NT2/D1 (cell line): ENCODE measurements around the gene TCF4.

ENCODE experiments used
- DNase-seq: peaks from one replicate; pipeline ENCODE4 v3.0.0-alpha.2; 2011; ENCODE audit warnings: low read depth, low spot score
- H3K27me3 ChIP-seq: 2 replicates; pipeline ENCODE4 v1.6.0; 2011; ENCODE audit warnings: mild to moderate bottlenecking; ENCODE audit not compliant: insufficient read length, insufficient read depth
- H3K36me3 ChIP-seq: 2 replicates; pipeline ENCODE4 v1.6.1; 2011; ENCODE audit warnings: mild to moderate bottlenecking, low read length, mixed read lengths; ENCODE audit not compliant: insufficient read depth, insufficient read length
- H3K4me1 ChIP-seq: 2 replicates; pipeline ENCODE4 v1.5.1; 2011; ENCODE audit not compliant: insufficient read depth, insufficient read length
- H3K4me3 ChIP-seq: 2 replicates; pipeline ENCODE4 v1.5.1; 2011; ENCODE audit warnings: low read depth; ENCODE audit not compliant: insufficient read length
- H3K9ac ChIP-seq: 2 replicates; pipeline ENCODE4 v1.6.0; 2011; ENCODE audit warnings: low read depth; ENCODE audit not compliant: insufficient read length
- H3K9me3 ChIP-seq: 2 replicates; pipeline ENCODE4 v1.5.1; 2011; ENCODE audit warnings: mild to moderate bottlenecking, low read length; ENCODE audit not compliant: insufficient read depth
- SUZ12 ChIP-seq: IDR thresholded peaks from 2 replicates; pipeline ENCODE4 v1.6.1; 2011; ENCODE audit not compliant: insufficient read length, insufficient read depth; ENCODE audit errors: extremely low read depth
- YY1 ChIP-seq: IDR thresholded peaks from 2 replicates; pipeline ENCODE4 v1.6.1; 2011; ENCODE audit not compliant: insufficient read length, insufficient read depth
- ZNF274 ChIP-seq: IDR thresholded peaks from 2 replicates; pipeline ENCODE4 v1.6.1; 2011; ENCODE audit warnings: mild to moderate bottlenecking, low read depth, low read length

TCF4 gene

DNA sequence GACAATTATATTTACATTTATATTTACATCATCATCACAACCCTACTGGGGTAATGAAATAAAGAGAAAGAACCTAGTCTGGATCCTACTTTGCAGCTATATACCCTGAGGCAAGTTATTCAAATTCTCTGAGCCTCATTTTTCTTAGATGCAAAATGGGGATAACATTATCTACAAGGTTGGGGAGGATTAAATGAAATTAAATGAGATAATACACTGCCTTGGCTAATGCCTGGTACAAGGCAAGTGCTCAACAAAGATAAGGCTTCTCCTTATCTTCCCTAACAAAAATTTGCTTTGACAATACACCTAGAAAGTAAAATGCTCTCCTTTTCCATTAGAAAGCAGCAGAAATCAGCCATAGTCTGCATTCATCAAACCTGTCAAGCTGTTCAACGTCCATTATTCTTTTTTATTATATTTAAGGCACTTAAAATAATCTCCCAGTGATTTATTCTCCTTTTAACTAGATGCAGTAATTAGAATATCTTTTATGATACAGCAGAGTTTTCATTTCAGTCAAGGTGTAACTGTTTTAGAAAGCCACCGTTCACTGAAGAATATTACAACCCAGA, 44.8 kb downstream of the TCF4 start:
- TF ChIP-seq ZNF274 (no peak), SUZ12 (no peak), YY1 (no peak)
- Histone ChIP-seq H3K36me3 (no peaks in the 10 kb centered on the region), H3K9ac (no peak overlapping the region), H3K4me3 (no peak overlapping the region), H3K27me3 (no peaks in the 10 kb centered on the region), H3K9me3 (no peaks in the 10 kb centered on the region), H3K4me1 (no peaks in the 10 kb centered on the region)
- no peak for DNase-seq

DNA sequence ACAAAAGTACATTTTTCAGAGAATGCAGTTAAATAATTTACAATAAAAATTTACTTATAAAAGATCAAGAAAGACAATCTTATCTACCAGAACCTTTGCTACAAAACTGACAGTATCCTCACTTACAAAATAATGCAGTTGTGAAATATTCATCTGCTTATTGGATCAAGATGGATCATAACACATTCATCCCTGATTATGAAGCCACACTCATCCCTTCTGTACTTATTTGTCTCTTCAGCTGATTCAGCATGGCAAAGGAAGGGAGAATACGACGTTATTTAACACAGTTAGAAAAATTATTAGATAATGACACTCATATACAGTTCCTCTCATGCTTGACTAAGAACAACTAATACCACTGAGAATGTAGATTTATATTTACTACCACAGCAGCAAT, 46.4 kb downstream of the TCF4 start:
- Histone ChIP-seq H3K4me1 (no peaks in the 10 kb centered on the region), H3K4me3 (no peak overlapping the region), H3K36me3 (no peaks in the 10 kb centered on the region), H3K9me3 (no peaks in the 10 kb centered on the region), H3K9ac (no peak overlapping the region), H3K27me3 (no peaks in the 10 kb centered on the region)
- DNase-seq, result no peak
- TF ChIP-seq YY1 (no peak), ZNF274 (no peak), SUZ12 (no peak)

DNA sequence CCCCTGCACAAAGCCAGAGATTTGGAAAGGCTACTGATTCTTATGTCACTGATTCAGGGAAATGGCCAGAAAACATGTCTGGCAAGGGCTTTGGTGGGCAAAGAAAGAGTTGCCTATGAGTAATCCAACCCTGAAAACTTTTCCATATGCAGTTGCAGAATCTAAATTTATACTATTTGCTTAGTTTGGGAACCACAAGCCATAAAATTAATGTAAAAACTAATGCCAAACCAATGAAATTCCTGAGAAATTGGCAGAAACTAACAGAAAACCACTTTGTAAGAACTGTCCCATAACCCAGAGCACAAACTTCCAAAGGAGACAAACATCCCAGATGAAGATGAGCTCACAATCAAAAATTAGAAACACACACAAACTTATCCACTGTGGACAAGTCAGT, 48.8 kb downstream of the TCF4 start:
- Histone ChIP-seq H3K9ac (no peak overlapping the region), H3K9me3 (no peaks in the 10 kb centered on the region), H3K4me1 (no peaks in the 10 kb centered on the region), H3K4me3 (no peak overlapping the region), H3K36me3 (no peaks in the 10 kb centered on the region), H3K27me3 (no peaks in the 10 kb centered on the region)
- no peak for DNase-seq
- TF ChIP-seq YY1 (no peak), ZNF274 (no peak)

DNA sequence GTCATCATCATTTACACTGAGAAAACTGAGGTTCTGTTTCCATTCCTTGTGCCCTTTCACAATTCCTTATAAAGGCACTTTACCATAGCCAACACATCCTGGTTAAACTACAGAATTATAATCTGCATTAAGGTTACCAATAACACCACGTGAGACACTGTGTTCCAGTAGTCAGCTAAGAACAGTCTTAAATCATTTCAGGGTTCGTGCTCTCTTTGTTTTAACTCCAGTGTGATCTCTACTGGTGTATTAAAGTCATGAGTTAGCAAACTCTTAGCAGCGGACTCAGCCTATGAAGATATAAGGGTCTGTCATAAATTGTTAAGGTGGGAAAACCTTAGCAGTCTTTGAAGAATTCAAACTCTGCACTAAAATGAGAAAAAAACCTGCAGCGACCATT, 53.0 kb downstream of the TCF4 start:
- no peaks in the 10 kb centered on the region for H3K9me3 ChIP-seq
- no peaks in the 10 kb centered on the region for H3K36me3 ChIP-seq
- H3K9ac ChIP-seq, result no peak overlapping the region
- no peaks in the 10 kb centered on the region for H3K27me3 ChIP-seq
- no peaks in the 10 kb centered on the region for H3K4me1 ChIP-seq
- DNase-seq, result no peak
- no peak overlapping the region for H3K4me3 ChIP-seq
- no peak for TF ChIP-seq YY1

DNA sequence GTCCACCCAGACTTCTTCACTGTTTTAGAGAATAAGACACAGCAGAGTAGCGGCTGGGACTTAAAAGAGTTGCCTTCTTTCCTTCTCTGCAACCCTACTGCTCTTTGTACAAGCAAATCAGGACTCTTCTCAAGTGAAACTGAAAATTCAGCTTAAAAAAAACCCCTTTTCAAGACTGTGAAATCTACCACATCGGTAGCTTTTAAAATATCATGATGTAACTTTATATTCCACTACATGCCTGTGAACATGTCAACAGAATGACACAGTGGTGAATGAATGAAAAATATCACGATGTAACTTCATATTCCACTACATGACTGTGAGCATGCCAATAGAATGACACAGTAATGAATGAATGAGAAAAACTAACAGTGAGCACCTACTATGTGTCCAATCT, 53.4 kb downstream of the TCF4 start:
- no peaks in the 10 kb centered on the region for H3K27me3 ChIP-seq
- no peak for TF ChIP-seq SUZ12
- no peak for TF ChIP-seq ZNF274
- no peak for TF ChIP-seq YY1

DNA sequence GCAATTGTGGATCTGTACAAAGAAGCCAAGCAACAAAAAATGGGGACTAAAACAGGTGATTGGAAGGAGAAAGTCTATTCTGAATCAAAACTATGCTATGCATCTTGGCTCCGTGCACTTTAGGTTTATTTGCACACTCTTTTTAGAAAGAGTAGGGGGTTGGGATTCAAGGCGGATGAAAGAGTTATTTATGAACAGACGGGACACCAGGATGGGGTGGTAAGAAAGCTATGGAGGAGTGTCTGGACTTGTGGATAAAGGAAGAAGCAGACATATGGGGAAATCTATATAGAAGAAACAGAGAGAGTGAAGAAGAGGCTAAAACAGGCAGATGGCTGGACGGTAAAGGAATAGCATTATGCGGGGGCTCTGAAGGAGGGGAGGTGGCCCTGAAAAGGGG, 57.8 kb downstream of the TCF4 start:
- no peaks in the 10 kb centered on the region for H3K36me3 ChIP-seq

More for the DNA sequence above, 53.4 kb downstream of the TCF4 start:
- H3K4me3 ChIP-seq, result no peak overlapping the region
- no peak for DNase-seq
- H3K9me3 ChIP-seq, result no peaks in the 10 kb centered on the region
- no peaks in the 10 kb centered on the region for H3K36me3 ChIP-seq
- no peak overlapping the region for H3K9ac ChIP-seq
- H3K4me1 ChIP-seq, result no peaks in the 10 kb centered on the region

DNA sequence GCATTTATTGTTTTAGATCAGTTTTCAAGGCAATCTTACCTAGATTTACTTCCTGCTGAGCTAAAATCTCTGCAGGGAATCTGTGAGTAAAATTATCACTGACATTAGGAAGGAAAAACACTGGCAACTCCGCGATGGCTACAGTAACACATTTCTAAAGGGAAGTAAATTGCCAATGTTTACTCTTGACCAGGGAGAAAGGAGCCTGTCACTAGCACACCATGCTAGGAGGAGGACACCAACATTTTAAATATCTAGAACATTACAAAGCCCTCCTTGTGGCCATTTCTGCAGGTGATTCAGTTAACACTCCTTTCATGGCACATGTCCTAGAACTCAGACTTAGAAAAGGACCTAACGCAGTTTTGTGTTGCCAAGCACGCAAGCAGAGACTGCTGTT, 58.4 kb downstream of the TCF4 start:
- H3K27me3 ChIP-seq, result no peaks in the 10 kb centered on the region
- no peaks in the 10 kb centered on the region for H3K9me3 ChIP-seq
- no peak for DNase-seq
- H3K4me1 ChIP-seq, result no peaks in the 10 kb centered on the region
- no peak overlapping the region for H3K4me3 ChIP-seq
- H3K9ac ChIP-seq, result no peak overlapping the region
- H3K36me3 ChIP-seq, result no peaks in the 10 kb centered on the region
- TF ChIP-seq YY1 (no peak), SUZ12 (no peak)

More for the DNA sequence above, 57.8 kb downstream of the TCF4 start:
- Histone ChIP-seq H3K9me3 (no peaks in the 10 kb centered on the region), H3K4me1 (no peaks in the 10 kb centered on the region), H3K27me3 (no peaks in the 10 kb centered on the region), H3K9ac (no peak overlapping the region), H3K4me3 (no peak overlapping the region)
- no peak for TF ChIP-seq ZNF274
- TF ChIP-seq YY1, result no peak
- no peak for TF ChIP-seq SUZ12
- DNase-seq, result no peak

DNA sequence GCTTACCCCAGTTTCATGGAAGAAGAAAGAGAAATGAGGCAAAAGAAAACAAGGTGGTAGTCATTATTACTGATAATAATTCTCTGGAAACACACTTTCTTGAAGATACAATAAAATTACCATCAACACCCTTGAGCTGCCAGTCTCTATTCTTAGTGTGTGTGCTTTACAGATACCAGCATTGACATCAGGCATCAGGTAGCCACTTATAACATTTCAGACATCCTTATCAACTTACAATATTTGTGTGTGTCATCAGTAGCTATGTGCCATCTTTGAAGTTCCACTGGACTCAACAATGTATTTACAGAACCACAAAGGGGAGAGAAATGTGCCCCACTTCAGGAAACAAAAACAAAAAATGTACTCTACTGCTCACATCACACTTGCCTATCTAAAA, 62.1 kb downstream of the TCF4 start:
- no peak overlapping the region for H3K4me3 ChIP-seq
- no peaks in the 10 kb centered on the region for H3K36me3 ChIP-seq
- no peaks in the 10 kb centered on the region for H3K9me3 ChIP-seq
- no peaks in the 10 kb centered on the region for H3K4me1 ChIP-seq
- H3K9ac ChIP-seq, result no peak overlapping the region
- TF ChIP-seq SUZ12 (no peak), ZNF274 (no peak), YY1 (no peak)
- H3K27me3 ChIP-seq, result no peaks in the 10 kb centered on the region
- DNase-seq, result no peak
